GM19099 (cell line): Measurements from ENCODE around the gene PDGFB.

Experiments used
- POLR2A ChIP-seq: IDR thresholded peaks from 3 replicates; pipeline ENCODE4 v1.6.1; 2011; ENCODE audit warnings: low read depth; ENCODE audit not compliant: insufficient read length; ENCODE audit errors: extremely low read depth

The PDGFB gene

DNA sequence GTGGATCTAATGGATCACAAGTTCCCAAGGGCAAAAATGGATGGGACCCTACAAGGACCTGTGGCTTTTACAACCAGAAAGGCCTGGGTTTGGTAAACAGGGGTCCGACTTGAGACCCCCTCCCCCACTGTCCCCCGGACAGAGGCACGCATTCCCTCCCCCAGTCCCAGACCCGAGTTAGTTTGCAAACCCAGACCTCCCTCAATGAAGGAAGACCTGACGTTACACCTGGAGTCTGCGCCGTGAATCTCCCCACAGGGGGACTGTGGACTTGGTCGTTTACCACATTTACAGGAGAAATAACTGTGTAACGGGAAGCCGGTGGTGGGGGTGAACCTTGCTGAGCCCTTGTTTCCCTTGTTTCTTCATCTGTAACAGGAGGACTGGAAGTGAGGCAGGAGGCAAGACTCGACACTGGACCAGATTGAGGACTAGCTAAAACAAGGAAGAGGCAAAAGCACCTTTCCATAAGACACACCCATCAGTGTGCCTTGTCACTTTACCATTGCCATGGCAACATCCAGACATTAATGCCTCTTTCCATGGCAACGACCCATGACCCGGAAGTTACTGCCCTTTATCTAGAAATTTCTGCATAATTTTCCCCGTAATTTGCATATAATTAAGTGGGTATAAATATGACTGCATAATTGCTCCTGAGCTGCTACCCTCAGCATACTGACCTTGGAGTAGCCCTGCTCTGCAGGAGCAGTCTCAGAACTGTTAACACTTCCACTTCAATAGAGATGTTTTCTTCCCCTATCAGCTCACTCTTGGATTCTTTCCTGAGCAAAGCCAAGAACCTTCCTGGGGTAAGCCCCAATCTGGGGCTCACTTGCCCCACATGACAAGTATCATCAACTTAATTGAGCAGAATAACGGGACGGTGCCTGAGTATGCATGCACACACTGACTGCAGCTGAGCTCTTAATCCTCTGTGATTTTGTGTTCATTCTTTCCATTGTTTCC is 25.4 kb downstream of the PDGFB start:
- no peak for TF ChIP-seq POLR2A

DNA sequence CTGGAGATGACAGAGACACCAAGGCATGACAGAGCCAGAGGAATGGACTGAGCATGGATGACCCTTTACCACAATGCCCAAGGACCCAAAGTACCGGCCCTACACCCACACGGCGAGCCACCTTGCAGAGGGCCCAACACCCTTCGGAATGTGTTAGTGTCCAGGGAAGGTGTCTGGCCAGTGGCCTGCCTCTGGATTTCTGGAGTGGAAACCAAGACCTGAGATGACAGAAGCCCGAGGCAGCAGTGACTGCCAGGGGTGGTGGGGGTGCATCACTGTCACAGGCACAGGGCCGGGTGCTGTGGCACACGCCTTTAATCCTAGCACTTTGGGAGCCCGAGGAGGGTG is 28.7 kb downstream of the PDGFB start:
- TF ChIP-seq POLR2A = no peak

DNA sequence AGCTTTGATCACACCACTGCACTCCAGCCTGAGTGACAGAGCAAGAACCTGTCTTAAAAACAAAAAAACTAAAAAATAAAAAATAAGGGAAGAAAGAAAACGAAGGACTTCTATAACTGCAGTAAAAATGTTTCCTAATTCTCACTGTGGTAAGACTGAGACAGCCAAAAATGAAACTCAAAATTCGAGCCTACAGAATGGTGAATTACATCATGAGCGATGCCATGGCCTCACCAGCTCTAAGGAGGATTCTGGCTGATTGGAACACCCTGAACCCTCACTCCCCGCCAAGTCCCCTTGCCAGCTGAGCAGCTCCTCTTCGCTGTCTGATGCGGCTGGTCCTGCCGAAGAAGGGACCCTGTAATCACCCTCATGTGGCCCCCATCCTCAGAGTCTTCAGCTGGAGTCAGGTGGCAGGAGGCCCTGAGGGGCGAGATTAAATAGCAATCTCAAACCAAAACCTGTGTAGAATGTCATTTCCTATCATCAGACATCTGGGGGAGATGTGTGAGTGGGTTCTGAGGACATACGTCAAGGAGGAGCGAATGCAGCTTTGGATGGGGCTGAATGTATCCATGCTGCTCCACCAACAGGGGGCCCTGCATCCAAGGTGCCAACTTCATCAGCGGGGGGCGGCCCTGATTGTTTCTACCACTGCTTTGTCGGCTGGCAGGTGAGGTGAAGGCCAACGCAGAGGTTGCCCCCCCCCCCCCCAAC is 29.2 kb downstream of the PDGFB start:
- no peak for TF ChIP-seq POLR2A

DNA sequence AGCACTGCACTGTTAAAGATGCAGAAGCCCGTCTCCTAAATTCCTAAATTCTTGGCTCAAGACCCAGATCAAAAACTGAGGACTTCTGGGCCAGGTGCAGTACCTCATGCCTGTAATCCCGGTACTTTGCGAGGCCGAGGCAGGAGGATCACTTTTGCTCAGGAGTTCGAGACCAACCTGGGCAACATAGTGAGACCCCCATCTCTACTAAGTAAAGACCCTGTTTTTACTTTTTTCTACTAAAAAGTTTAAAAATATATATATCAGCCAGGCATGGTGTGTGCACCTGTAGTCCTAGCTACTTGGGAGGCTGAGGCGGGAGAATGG is 29.7 kb downstream of the PDGFB start:
- no peak for TF ChIP-seq POLR2A

DNA sequence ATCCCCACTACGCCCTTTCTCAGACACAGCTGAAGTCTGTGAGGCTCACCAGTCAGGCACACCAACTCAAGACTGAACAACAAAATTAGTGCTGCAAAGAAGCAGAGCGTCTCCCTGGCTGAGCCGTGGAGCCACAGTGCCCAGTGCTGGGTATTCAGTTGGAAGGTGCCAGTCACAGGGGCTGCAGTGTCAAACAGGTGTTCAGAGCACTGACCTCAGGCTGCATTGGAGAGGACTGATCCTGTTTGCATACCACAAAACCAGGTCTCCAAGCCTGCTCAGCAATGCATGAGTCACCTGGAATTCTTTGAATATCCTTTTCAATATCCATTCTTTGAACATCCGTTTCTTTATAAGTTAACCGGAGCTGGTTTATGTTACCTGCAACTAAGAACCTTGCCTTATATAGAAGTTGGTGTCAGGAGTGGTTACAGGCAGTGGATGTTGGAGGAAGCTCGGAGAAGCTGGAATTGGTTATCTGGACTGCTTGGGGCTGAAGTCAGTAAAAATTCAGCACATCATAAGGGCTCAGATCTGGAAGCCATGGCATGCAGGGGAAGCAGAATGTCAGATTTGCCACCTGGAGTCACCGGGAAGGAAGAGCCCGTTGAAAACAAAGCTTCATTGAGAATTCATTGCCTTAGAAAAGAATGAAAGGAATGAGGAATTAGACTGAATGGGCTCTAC is 30.3 kb downstream of the PDGFB start:
- no peak for TF ChIP-seq POLR2A

DNA sequence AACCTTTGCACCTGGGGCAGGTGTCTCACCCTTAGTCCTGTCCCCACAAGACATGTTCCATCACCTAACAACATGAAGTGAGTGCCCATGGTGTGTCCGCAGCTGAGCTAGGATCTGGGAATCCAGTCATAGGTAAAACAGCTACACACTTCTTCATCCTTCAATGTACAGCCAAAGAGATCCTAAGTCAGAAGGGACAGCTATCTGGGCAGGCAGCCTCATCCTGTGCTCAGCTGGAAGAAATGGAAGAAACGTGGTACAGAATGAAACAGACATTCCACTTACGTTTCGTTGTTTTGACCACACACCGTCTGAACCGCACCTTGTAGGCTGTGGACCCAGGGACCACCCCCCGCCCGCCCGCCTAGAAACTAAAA is 30.8 kb downstream of the PDGFB start:
- TF ChIP-seq POLR2A = no peak

DNA sequence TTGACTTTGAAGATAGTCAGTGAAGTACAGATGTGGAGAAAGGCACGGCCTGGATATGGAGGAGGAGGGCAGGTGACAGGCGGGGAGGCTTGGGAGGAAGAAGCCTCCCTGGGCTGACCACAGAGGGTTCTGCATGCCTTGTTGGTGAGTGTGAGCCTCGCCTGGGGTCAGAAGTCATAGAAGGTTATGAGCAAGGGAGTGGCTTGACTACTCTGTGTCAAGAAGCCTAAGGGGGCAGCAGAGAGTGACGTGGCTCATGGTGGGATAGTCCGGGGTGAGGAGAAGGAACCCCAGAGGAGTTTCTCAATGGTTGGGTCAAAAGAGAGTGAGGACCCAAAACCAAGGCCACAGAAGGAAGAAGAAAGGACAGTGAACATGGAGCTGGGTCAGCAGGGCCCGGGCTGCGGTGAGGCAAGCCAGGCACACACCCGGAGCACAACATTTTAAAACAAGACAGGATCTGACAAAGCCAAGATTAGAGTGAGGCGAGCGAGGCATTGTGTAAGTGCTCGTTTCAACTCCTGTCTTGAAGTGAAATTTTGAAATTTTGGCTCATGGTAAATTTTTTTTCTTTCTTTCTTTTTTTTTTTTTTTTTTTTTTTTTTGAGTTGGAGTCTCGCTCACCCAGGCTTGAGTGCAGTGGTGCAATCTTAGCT is 31.9 kb downstream of the PDGFB start:
- TF ChIP-seq POLR2A = no peak

DNA sequence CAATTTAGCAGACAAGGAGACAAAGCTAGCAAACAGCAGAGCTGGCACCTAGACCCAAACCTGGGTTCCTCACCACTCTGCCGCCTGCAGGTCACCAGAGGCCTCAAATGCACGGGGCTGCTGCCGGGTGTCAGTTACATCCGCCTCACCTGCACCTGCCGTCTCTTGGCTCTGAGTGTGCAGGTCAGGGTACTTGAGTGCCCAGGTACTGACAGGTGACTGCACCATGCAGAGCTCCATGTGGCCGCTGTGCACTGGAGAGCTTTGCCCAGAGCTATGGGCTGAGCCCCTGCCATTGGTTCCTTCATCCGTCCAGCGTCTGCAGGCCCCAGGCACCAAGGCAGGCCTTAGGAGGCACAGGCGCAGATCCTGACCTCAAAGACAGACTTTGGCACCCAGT is 35.0 kb downstream of the PDGFB start:
- no peak for TF ChIP-seq POLR2A

DNA sequence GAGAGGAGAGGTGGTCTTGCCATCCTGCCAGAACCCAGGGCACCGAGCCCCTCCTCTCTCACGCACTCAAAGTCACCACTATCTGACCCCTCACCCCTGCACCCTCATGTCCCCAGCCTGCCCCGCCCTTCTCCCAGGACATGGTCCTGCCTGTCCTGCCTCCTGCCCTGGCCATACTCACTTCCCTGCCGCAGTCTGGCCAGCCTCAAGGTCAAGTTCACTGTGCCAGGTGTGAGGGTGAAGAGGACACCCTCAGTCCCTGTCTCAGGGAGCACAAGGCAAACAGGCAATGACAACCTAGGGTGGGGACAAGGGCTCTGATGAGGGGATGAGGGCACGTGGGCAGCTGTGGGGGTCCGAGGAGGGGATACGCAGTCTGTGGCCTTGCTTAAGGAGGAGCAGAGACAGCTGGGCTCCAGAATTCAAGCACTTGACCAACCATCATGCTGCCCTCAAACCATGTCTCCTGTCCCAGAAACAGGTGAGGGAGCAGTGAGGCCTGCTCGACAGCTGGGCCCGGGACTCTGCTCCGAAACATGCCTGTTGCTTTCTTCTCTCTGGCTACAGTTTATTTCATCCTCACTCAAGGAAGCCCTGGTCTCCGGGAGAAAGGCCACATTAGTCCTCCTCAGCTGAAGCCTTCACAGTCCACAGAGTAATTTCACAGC is 36.6 kb downstream of the PDGFB start:
- no peak for TF ChIP-seq POLR2A

DNA sequence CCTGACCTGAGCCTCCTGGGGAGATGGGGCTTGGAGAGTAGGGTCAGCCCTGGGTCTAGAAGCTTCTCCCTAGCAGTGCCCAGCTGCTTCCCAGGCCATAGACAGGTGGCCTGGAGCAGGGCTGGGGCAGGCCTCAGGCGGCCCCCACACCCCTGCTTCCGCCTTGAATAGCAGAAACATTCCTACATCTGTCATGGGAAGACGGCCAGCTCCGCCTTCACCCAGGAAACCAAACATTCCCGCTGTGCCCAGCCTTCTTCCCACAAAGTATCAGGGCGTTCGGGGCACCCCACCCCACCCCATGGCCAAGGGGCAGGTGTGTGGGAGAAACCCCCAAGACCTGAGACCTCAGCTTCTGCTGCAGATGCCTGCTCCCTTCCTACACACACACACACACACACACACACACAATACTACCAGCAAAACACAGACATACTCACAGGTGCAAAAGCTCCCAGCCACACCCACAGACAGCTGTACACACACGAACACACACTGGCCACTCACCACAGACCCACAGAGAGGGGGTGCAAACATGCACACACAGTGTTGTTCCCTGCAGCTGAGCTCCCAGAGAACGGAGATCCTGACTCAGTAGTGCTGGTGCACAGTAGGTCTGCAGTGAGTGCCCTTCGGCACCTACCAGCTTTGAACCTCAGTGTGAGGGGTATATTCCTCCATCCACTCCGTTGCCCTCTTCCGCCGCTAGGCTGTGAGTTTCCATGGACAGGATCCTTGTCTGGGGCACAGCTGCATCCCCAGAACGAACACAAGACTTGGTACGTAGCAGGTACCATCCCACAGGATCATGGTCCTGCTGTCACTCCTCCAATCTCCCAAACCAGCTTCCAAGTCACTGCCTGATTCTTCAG is 37.4 kb downstream of the PDGFB start:
- TF ChIP-seq POLR2A = no peak

DNA sequence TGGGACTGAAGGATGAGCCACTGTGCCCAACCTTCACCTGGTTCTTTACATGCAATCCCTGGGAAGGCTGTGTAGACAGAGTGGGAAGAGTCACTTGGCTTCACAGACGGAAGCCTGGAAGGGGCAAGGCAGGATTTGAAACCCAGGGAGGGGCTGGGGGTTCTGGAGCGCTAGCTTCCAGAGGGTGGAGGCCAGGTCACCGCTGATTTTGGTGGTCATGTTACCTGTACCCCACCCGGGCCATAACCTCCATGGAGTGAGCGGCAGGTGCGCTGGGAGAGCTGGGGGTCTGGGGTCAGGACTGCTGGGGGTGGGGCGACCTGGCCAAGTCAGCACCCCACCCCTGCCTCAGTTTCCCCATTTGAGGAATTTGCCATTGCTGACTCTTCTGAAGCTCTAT is 38.3 kb downstream of the PDGFB start:
- no peak for TF ChIP-seq POLR2A

DNA sequence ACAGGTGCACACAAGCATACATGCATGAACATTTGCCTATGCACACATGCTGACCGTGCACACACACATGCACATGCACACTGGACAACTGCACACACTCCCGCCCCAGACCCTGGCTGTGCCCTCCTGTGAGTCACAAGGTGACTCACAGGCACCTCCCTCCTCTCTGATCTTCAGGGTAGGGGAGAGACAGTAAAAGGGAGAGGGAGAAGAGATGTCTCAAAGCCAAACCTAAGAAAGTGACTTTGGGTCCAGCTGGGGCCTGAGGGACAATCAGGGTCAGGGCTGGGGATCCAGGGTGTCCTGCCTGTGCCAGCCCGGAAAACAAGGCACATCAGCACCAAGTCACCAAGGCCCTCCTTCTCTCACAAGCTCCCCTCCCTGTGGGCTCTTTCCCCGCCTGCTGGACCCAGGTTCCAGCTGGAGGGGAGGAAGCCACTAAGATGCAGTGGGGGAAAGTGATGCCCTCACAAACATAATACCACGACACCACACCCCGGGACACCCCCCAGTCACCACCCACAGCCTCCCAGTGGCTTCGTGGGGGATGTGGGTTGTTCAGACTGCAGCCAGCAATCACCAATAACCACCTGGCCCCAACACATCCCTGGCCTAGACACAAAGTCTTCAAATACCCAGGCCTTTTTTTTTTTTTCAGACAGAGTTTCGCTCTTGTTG is 39.3 kb downstream of the PDGFB start:
- TF ChIP-seq POLR2A = no peak

DNA sequence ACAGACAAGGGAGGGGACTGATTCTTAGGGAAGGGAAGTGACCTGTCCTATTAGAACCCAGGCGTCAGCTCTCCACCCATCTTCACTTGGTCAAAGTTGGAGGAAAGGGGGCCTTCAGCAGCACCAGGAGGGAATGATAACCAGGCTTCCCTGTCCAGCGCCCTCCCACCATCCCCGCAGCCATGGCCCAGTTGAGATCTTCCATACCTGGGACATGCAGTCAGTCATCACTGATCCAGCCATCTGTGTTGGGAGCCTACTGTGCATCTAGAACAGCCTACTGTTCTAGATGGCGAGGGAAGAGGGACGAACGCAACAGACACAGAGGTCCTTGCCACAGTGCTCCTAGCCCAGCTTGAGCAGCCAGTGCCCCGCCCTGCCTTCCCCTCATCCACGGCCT is 40.6 kb downstream of the PDGFB start:
- TF ChIP-seq POLR2A = no peak
